Liver (tissue), 9 donors: ENCODE data around the gene TSPAN8. TPM values are rescaled to one million over a fixed set of nuclear protein-coding genes. Genes with fewer than 3 reads are reported as not detected.

ENCODE experiments used
- DNase-seq: peaks from one replicate; pipeline ENCODE4 v3.0.0-alpha.2; 2017; ENCODE audit warnings: low spot score
- H3K27ac ChIP-seq, 2 donors: one replicate each; pipeline ENCODE4 v1.7.0; 2013; ENCODE audit warnings: inconsistent platforms in 2 of 2, low read length in 2 of 2, control low read depth in 1 of 2, low read depth in 1 of 2, mild to moderate bottlenecking in 1 of 2
- H3K27me3 ChIP-seq, 4 donors: one replicate each; pipeline versions ENCODE4 v1.6.1 to v1.7.0; 2013; ENCODE audit warnings: low read length in 3 of 4, inconsistent platforms in 1 of 4, mild to moderate bottlenecking in 1 of 4, moderate library complexity in 1 of 4; ENCODE audit not compliant: control insufficient read depth in 4 of 4, insufficient read depth in 4 of 4
- H3K36me3 ChIP-seq, 4 donors: one replicate each; pipeline versions ENCODE4 v1.6.1 to v1.7.0; 2013; ENCODE audit warnings: low read length in 3 of 4, mild to moderate bottlenecking in 3 of 4, low read depth in 1 of 4, moderate library complexity in 1 of 4; ENCODE audit not compliant: control insufficient read depth in 4 of 4, insufficient read depth in 3 of 4
- H3K4me1 ChIP-seq, 4 donors: one replicate each; pipeline versions ENCODE4 v1.6.1 to v1.7.0; 2013; ENCODE audit warnings: low read length in 3 of 4, mild to moderate bottlenecking in 3 of 4, moderate library complexity in 1 of 4; ENCODE audit not compliant: control insufficient read depth in 4 of 4, insufficient read depth in 4 of 4
- H3K4me3 ChIP-seq, 3 donors: one replicate each; pipeline versions ENCODE4 v1.6.1 to v1.7.0; 2013; ENCODE audit warnings: low read length in 3 of 3, control low read depth in 1 of 3, low read depth in 1 of 3, mild to moderate bottlenecking in 1 of 3
- H3K9ac ChIP-seq, 2 donors: one replicate each; pipeline ENCODE4 v1.7.0; 2013; ENCODE audit warnings: low read length in 2 of 2, mild to moderate bottlenecking in 2 of 2, moderate library complexity in 2 of 2, control low read depth in 1 of 2, low read depth in 1 of 2
- H3K9me3 ChIP-seq, 4 donors: one replicate each; pipeline versions ENCODE4 v1.6.1 to v1.7.0; 2013; ENCODE audit warnings: low read length in 3 of 4; ENCODE audit not compliant: control insufficient read depth in 4 of 4
- ATF3 ChIP-seq: IDR thresholded peaks from 2 replicates; pipeline ENCODE4 v1.6.1; 2016; ENCODE audit warnings: antibody characterized with exemption
- CTCF ChIP-seq: fragments of 150-350 bp; IDR thresholded peaks from 2 replicates; pipeline ENCODE4 v1.5.1; 2017; ENCODE audit warnings: improper control_type of control experiment, low read depth, low read length; ENCODE audit not compliant: missing input control
- EGR1 ChIP-seq, 2 donors: IDR thresholded peaks; 2 replicates each; pipeline ENCODE4 v1.6.1; 2016 to 2018; ENCODE audit warnings: antibody characterized with exemption in 2 of 2, low read depth in 2 of 2
- FOXA1 ChIP-seq: IDR thresholded peaks from 2 replicates; pipeline ENCODE4 v1.6.1; 2016; ENCODE audit warnings: antibody characterized with exemption
- FOXA2 ChIP-seq: IDR thresholded peaks from 2 replicates; pipeline ENCODE4 v1.6.1; 2016; ENCODE audit warnings: antibody characterized with exemption
- GABPA ChIP-seq, 2 donors: IDR thresholded peaks in 1 of 2; conservative IDR thresholded peaks in 1 of 2; 2 replicates each; pipeline ENCODE4 v1.6.1; 2016; ENCODE audit warnings: antibody characterized with exemption in 2 of 2, mild to moderate bottlenecking in 1 of 2, moderate library complexity in 1 of 2
- HNF4A ChIP-seq, 2 donors: conservative IDR thresholded peaks; 2 replicates each; pipeline ENCODE4 v1.6.1; 2016; ENCODE audit warnings: antibody characterized with exemption in 2 of 2, mild to moderate bottlenecking in 2 of 2
- HNF4G ChIP-seq: IDR thresholded peaks from 2 replicates; pipeline ENCODE4 v1.6.1; 2016; ENCODE audit warnings: antibody characterized with exemption
- JUND ChIP-seq, 2 donors: IDR thresholded peaks; 2 replicates each; pipeline ENCODE4 v1.6.1; 2016; ENCODE audit warnings: antibody characterized with exemption in 2 of 2
- MAX ChIP-seq: IDR thresholded peaks from 2 replicates; pipeline ENCODE4 v1.6.1; 2016; ENCODE audit warnings: antibody characterized with exemption
- NR2F2 ChIP-seq: IDR thresholded peaks from 2 replicates; pipeline ENCODE4 v1.6.1; 2016; ENCODE audit warnings: antibody characterized with exemption
- RAD21 ChIP-seq, 2 donors: IDR thresholded peaks; 2 replicates each; pipeline ENCODE4 v1.6.1; 2016; ENCODE audit warnings: antibody characterized with exemption in 2 of 2, mild to moderate bottlenecking in 2 of 2
- REST ChIP-seq: IDR thresholded peaks from 2 replicates; pipeline ENCODE4 v1.6.1; 2016; ENCODE audit warnings: antibody characterized with exemption, mild to moderate bottlenecking
- RXRA ChIP-seq, 2 donors: IDR thresholded peaks; 2 replicates each; pipeline ENCODE4 v1.6.1; 2017 to 2018; ENCODE audit warnings: antibody characterized with exemption in 2 of 2, mild to moderate bottlenecking in 1 of 2
- SP1 ChIP-seq: IDR thresholded peaks from 2 replicates; pipeline ENCODE4 v1.6.1; 2018; ENCODE audit warnings: antibody characterized with exemption, mild to moderate bottlenecking
- TAF1 ChIP-seq: conservative IDR thresholded peaks from 2 replicates; pipeline ENCODE4 v1.6.1; 2016; ENCODE audit warnings: antibody characterized with exemption, mild to moderate bottlenecking
- YY1 ChIP-seq: IDR thresholded peaks from 2 replicates; pipeline ENCODE4 v1.6.1; 2016; ENCODE audit warnings: antibody characterized with exemption, mild to moderate bottlenecking
- ZBTB33 ChIP-seq: IDR thresholded peaks from 2 replicates; pipeline ENCODE4 v1.6.1; 2016; ENCODE audit warnings: antibody characterized with exemption
- WGBS: extraction: QIAGEN DNeasy Blood & Tissue Kit; methylation state at CpG from one replicate; pipeline ENCODE4 v1.1.7; 2013; 5-methylcytosine and 5-hydroxymethylcytosine counted together
- polyA plus RNA-seq, 2 donors: library from polyadenylated mRNA; stranded (reverse) in 1 of 2; unstranded in 1 of 2; fragments of 200-250 nt in 1 of 2; fragments of >200 nt in 1 of 2; fragmentation: Nextera tagmentation in 1 of 2; extraction: Ambion mirVana in 1 of 2; gene quantifications; one replicate each; pipeline versions ENCODE4 v1.2.1 to v1.2.3, GENCODE V29; 2013 to 2015
- total RNA-seq, 2 donors: library from RNA; depleted of rRNA; stranded (reverse); fragments of >200 nt; gene quantifications; one replicate each; pipeline ENCODE4 v1.2.3, GENCODE V29; 2014
- donor health status: healthy.
- donor health status: healthy.
- donor health status: healthy.
- donor health status: healthy.
- donor health status: healthy.

Gene TSPAN8
- total and polyA plus RNA-seq, 4 donors: 0.65 to 9.3 (median 5.2) TPM

GRCh38 chr12:71135812-71136176 lies 22.0 kb downstream of the TSPAN8 start:
- WGBS: 69% methylated on average over 3 of the region's 3 CpGs
- Histone ChIP-seq H3K27ac (no peak overlapping the region), H3K27me3 (no peaks in the 10 kb centered on the region), H3K4me3 (no peak overlapping the region), H3K36me3 (no peaks in the 10 kb centered on the region), H3K9me3 (no peaks in the 10 kb centered on the region), H3K4me1 (peaks cover 0 to 5% (median 0%) of the 10 kb centered on the region in 4 donors), H3K9ac (no peak overlapping the region)
- TF ChIP-seq GABPA (IDR thresholded peaks at IDR 0.05 in 1 of 2, conservative IDR thresholded peaks at IDR 0.05 in 1 of 2): no peak
- TF ChIP-seq FOXA2: no peak
- TF ChIP-seq TAF1: no peak
- no peak for TF ChIP-seq ATF3
- TF ChIP-seq HNF4G: no peak
- no peak for TF ChIP-seq REST
- no peak for TF ChIP-seq NR2F2
- no peak for TF ChIP-seq ZBTB33
- TF ChIP-seq RXRA (IDR thresholded peaks at IDR 0.05): no peak
- no peak for TF ChIP-seq CTCF
- no peak for TF ChIP-seq JUND (IDR thresholded peaks at IDR 0.05)
- no peak for TF ChIP-seq YY1
- TF ChIP-seq FOXA1: no peak
- no peak for TF ChIP-seq RAD21 (IDR thresholded peaks at IDR 0.05)
- no peak for TF ChIP-seq EGR1 (IDR thresholded peaks at IDR 0.05; ENCODE audit: low read depth in 2 of 2)
- no peak for TF ChIP-seq HNF4A (conservative IDR thresholded peaks at IDR 0.05)
- no peak for TF ChIP-seq MAX
- TF ChIP-seq SP1: no peak
- no peak for DNase-seq
